ENCODE data around the gene CYSTM1.

CYSTM1 gene

GRCh38 chr5:140215276-140215675 lies 40.3 kb downstream of the CYSTM1 start:
- peaks cover 12% of the 10 kb centered on the region for H3K36me3 ChIP-seq
- H3K27me3 ChIP-seq = no peaks in the 10 kb centered on the region
- H3K9me3 ChIP-seq = no peaks in the 10 kb centered on the region
- TF ChIP-seq CTCF (IDR thresholded peaks at IDR 0.05) = no peak
- H3K4me3 ChIP-seq (ENCODE audit: low read depth in 1 of 2, low read length in 1 of 2) = peak overlapping the region; percentile 16 to 35
- H3K4me1 ChIP-seq (ENCODE audit: control insufficient read depth in 1 of 2, insufficient read depth in 1 of 2, low read depth in 1 of 2, low read length in 1 of 2) = peaks cover 70 to 81% of the 10 kb centered on the region in 2 experiments
- peak overlapping the region; percentile 74 for H3K27ac ChIP-seq

- H3K36me3 ChIP-seq = peaks cover 6% of the 10 kb centered on the region
- H3K4me3 ChIP-seq (ENCODE audit: low read depth in 1 of 2, low read length in 1 of 2) = no peak overlapping the region
- no peaks in the 10 kb centered on the region for H3K27me3 ChIP-seq
- no peaks in the 10 kb centered on the region for H3K9me3 ChIP-seq
- TF ChIP-seq CTCF (IDR thresholded peaks at IDR 0.05) = no peak
- H3K4me1 ChIP-seq (ENCODE audit: control insufficient read depth in 1 of 2, insufficient read depth in 1 of 2, low read depth in 1 of 2, low read length in 1 of 2) = peaks cover 83 to 93% of the 10 kb centered on the region in 2 experiments
- H3K27ac ChIP-seq = peak overlapping the region; percentile 16
Observed at GRCh38 chr5:140216478-140217074, 41.6 kb downstream of the CYSTM1 start.

- Histone ChIP-seq H3K9me3 (no peaks in the 10 kb centered on the region), H3K27me3 (no peaks in the 10 kb centered on the region), H3K36me3 (no peaks in the 10 kb centered on the region), H3K4me1 (ENCODE audit: control insufficient read depth in 1 of 2, insufficient read depth in 1 of 2, low read depth in 1 of 2, low read length in 1 of 2) (peaks cover 91 to 96% of the 10 kb centered on the region in 2 experiments), H3K4me3 (ENCODE audit: low read depth in 1 of 2, low read length in 1 of 2) (no peak overlapping the region), H3K27ac (no peak overlapping the region)
- TF ChIP-seq CTCF (IDR thresholded peaks at IDR 0.05) = no peak
Observed at GRCh38 chr5:140217299-140218026, 42.5 kb downstream of the CYSTM1 start.

- Histone ChIP-seq H3K9me3 (no peaks in the 10 kb centered on the region), H3K27me3 (no peaks in the 10 kb centered on the region), H3K27ac (peak overlapping the region; percentile 51), H3K4me3 (ENCODE audit: low read depth in 1 of 2, low read length in 1 of 2) (no peak overlapping the region), H3K4me1 (ENCODE audit: control insufficient read depth in 1 of 2, insufficient read depth in 1 of 2, low read depth in 1 of 2, low read length in 1 of 2) (peaks cover 86 to 94% of the 10 kb centered on the region in 2 experiments), H3K36me3 (no peaks in the 10 kb centered on the region)
- no peak for TF ChIP-seq CTCF (IDR thresholded peaks at IDR 0.05)
Observed at GRCh38 chr5:140219068-140219991, 44.3 kb downstream of the CYSTM1 start.

- no peak for TF ChIP-seq CTCF (IDR thresholded peaks at IDR 0.05)
- no peaks in the 10 kb centered on the region for H3K36me3 ChIP-seq
- H3K27ac ChIP-seq = peak overlapping the region; percentile 51
- no peaks in the 10 kb centered on the region for H3K27me3 ChIP-seq
- no peaks in the 10 kb centered on the region for H3K9me3 ChIP-seq
- H3K4me3 ChIP-seq (ENCODE audit: low read depth in 1 of 2, low read length in 1 of 2) = no peak overlapping the region
- H3K4me1 ChIP-seq (ENCODE audit: control insufficient read depth in 1 of 2, insufficient read depth in 1 of 2, low read depth in 1 of 2, low read length in 1 of 2) = peaks cover 78 to 86% of the 10 kb centered on the region in 2 experiments
Observed at GRCh38 chr5:140220032-140220697, 45.2 kb downstream of the CYSTM1 start.

Data from neutrophil (primary cell).